Left ventricle myocardium inferior (tissue), 1 donor: Measurements from ENCODE around the gene IGFBP4. TPM values are rescaled to one million over a fixed set of nuclear protein-coding genes. Genes with fewer than 3 reads are reported as not detected.

Experiments used
- DNase-seq: peaks from one replicate; pipeline ENCODE4 v3.0.0-alpha.2; 2020
- H3K27ac ChIP-seq: fragments of 200-600 bp; replicated peaks from 2 replicates; pipeline ENCODE4 v1.8.0; 2021
- H3K27me3 ChIP-seq: fragments of 200-600 bp; 2 replicates; pipeline ENCODE4 v1.8.0; 2021; ENCODE audit warnings: low read depth
- H3K36me3 ChIP-seq: fragments of 200-600 bp; 2 replicates; pipeline ENCODE4 v1.8.0; 2021
- H3K4me1 ChIP-seq: fragments of 200-600 bp; 2 replicates; pipeline ENCODE4 v1.8.0; 2021
- H3K4me3 ChIP-seq: fragments of 200-600 bp; 2 replicates; pipeline ENCODE4 v1.8.0; 2021; ENCODE audit warnings: mild to moderate bottlenecking, moderate library complexity
- H3K9me3 ChIP-seq: fragments of 200-600 bp; replicated peaks from 2 replicates; pipeline ENCODE4 v1.8.0; 2021
- intact Hi-C: fragments of 100-400 bp; cut with micrococcal nuclease; formaldehyde crosslinking; loops from one replicate; pipeline ENCODE4 v1.11.0; 2022
- total RNA-seq: library from RNA; stranded (reverse); fragmentation: NEBNext Ultra II Directional; extraction: Animal tissue kit (Norgen Biotek cat#: 25700); gene quantifications from one replicate; pipeline ENCODE4 v1.2.1, GENCODE V29; 2021
- TF ChIP-seq, protein P1 (sequence below): fragments of 200-600 bp; IDR thresholded peaks from 2 replicates; pipeline ENCODE4 v1.8.0; 2021; ENCODE audit warnings: antibody characterized with exemption, mild to moderate bottlenecking, borderline replicate concordance
- donor health status: DM: no; HTN: yes; CAD: no; lungs with severe emphysema.

IGFBP4 gene
- total RNA-seq, 1 donor from 2014 or later = 130 TPM

- intact Hi-C loops = no loop called here
- no peak overlapping the region for H3K27ac ChIP-seq
Observed at GRCh38 chr17:40490982-40491381, 47.7 kb downstream of the IGFBP4 start.

GRCh38 chr17:40491486-40491885 is 48.2 kb downstream of the IGFBP4 start:
- TF ChIP-seq, protein P1, sequence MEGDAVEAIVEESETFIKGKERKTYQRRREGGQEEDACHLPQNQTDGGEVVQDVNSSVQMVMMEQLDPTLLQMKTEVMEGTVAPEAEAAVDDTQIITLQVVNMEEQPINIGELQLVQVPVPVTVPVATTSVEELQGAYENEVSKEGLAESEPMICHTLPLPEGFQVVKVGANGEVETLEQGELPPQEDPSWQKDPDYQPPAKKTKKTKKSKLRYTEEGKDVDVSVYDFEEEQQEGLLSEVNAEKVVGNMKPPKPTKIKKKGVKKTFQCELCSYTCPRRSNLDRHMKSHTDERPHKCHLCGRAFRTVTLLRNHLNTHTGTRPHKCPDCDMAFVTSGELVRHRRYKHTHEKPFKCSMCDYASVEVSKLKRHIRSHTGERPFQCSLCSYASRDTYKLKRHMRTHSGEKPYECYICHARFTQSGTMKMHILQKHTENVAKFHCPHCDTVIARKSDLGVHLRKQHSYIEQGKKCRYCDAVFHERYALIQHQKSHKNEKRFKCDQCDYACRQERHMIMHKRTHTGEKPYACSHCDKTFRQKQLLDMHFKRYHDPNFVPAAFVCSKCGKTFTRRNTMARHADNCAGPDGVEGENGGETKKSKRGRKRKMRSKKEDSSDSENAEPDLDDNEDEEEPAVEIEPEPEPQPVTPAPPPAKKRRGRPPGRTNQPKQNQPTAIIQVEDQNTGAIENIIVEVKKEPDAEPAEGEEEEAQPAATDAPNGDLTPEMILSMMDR = no peak
- DNase-seq = no peak
- Histone ChIP-seq H3K36me3 (no peaks in the 10 kb centered on the region), H3K27me3 (no peaks in the 10 kb centered on the region), H3K4me3 (no peak overlapping the region), H3K4me1 (no peaks in the 10 kb centered on the region), H3K9me3 (no peaks in the 10 kb centered on the region), H3K27ac (no peak overlapping the region)
- intact Hi-C loops = no loop called here

More at GRCh38 chr17:40490982-40491381, 47.7 kb downstream of the IGFBP4 start:
- Histone ChIP-seq H3K9me3 (no peaks in the 10 kb centered on the region), H3K36me3 (no peaks in the 10 kb centered on the region), H3K4me3 (no peak overlapping the region), H3K4me1 (no peaks in the 10 kb centered on the region), H3K27me3 (no peaks in the 10 kb centered on the region)
- TF ChIP-seq, protein P1 = no peak
- DNase-seq = no peak

GRCh38 chr17:40493697-40494096 is 50.4 kb downstream of the IGFBP4 start:
- TF ChIP-seq, protein P1 = no peak
- no peaks in the 10 kb centered on the region for H3K9me3 ChIP-seq
- H3K27ac ChIP-seq = no peak overlapping the region
- no peaks in the 10 kb centered on the region for H3K27me3 ChIP-seq
- intact Hi-C loops = no loop called here
- peaks cover 6% of the 10 kb centered on the region for H3K4me1 ChIP-seq
- no peak for DNase-seq
- no peaks in the 10 kb centered on the region for H3K36me3 ChIP-seq
- H3K4me3 ChIP-seq = no peak overlapping the region

DNA sequence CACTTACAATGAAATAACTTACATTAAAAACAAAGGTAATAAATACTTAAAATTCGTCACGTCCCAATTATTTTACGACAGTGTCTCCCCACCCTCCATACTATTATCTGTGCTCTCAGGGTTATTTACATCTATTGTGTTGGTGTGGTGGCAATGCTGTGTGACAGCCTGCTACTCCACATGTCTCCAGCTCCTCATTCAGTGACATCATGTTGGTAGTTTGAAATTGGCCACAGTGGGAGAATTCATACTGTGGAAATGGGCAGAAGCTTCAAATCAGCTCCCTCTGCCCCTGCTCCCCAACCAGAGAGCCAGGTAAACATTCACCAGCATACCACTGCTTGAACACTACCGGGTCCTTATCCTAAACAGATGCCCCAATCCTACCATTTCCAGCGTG is 51.9 kb downstream of the IGFBP4 start:
- no peaks in the 10 kb centered on the region for H3K36me3 ChIP-seq
- H3K27me3 ChIP-seq = no peaks in the 10 kb centered on the region
- intact Hi-C loops = no loop called here
- H3K4me3 ChIP-seq = no peak overlapping the region
- H3K9me3 ChIP-seq = no peaks in the 10 kb centered on the region
- H3K27ac ChIP-seq = no peak overlapping the region
- TF ChIP-seq, protein P1 = no peak
- H3K4me1 ChIP-seq = peaks cover 20% of the 10 kb centered on the region
- DNase-seq = no peak

GRCh38 chr17:40496170-40496569 is 52.9 kb downstream of the IGFBP4 start:
- Histone ChIP-seq H3K4me3 (no peak overlapping the region), H3K4me1 (peaks cover 28% of the 10 kb centered on the region), H3K27me3 (no peaks in the 10 kb centered on the region), H3K27ac (no peak overlapping the region), H3K9me3 (no peaks in the 10 kb centered on the region), H3K36me3 (no peaks in the 10 kb centered on the region)
- intact Hi-C loops = no loop called here
- DNase-seq = no peak
- TF ChIP-seq, protein P1 = no peak
